Trophoblast cell (in vitro differentiated cells and primary cell): ENCODE results near the gene MUC5B.

Experiments
- DNase-seq, 2 donors: peaks; one replicate each; pipeline ENCODE4 v3.0.0-alpha.2; 2016
- H2AFZ ChIP-seq: 2 replicates; pipeline ENCODE4 v1.6.1; 2013; ENCODE audit warnings: low read length, moderate library complexity, mild to moderate bottlenecking; ENCODE audit not compliant: insufficient read depth, poor library complexity
- H2AK5ac ChIP-seq: 2 replicates; pipeline ENCODE4 v1.6.1; 2013; ENCODE audit warnings: mild to moderate bottlenecking, low read length
- H2BK120ac ChIP-seq: 2 replicates; pipeline ENCODE4 v1.6.1; 2013; ENCODE audit warnings: low read length, mild to moderate bottlenecking, moderate library complexity; ENCODE audit not compliant: insufficient read depth, poor library complexity
- H2BK12ac ChIP-seq: 2 replicates; pipeline ENCODE4 v1.6.1; 2013; ENCODE audit warnings: mild to moderate bottlenecking, low read length, moderate library complexity
- H2BK5ac ChIP-seq: 2 replicates; pipeline ENCODE4 v1.6.1; 2013; ENCODE audit warnings: low read length, low read depth, moderate library complexity, mild to moderate bottlenecking; ENCODE audit not compliant: poor library complexity
- H3K14ac ChIP-seq: 2 replicates; pipeline ENCODE4 v1.6.1; 2013; ENCODE audit warnings: mild to moderate bottlenecking, low read length
- H3K18ac ChIP-seq: 2 replicates; pipeline ENCODE4 v1.6.1; 2013; ENCODE audit warnings: mild to moderate bottlenecking, low read length
- H3K23ac ChIP-seq: 2 replicates; pipeline ENCODE4 v1.6.1; 2013; ENCODE audit warnings: low read length
- H3K27ac ChIP-seq: 2 replicates; pipeline ENCODE4 v1.5.1; 2013; ENCODE audit warnings: low read depth, mild to moderate bottlenecking, inconsistent platforms, low read length, moderate library complexity
- H3K27me3 ChIP-seq: 2 replicates; pipeline ENCODE4 v1.6.1; 2013; ENCODE audit warnings: inconsistent platforms, mild to moderate bottlenecking, low read length, moderate library complexity; ENCODE audit not compliant: insufficient read depth
- H3K36me3 ChIP-seq, 2 experiments: 1 replicate in 1 of 2; 2 replicates in 1 of 2; pipeline ENCODE4 v1.6.1; 2013; ENCODE audit warnings: low read length in 2 of 2, mild to moderate bottlenecking in 2 of 2, moderate library complexity in 1 of 2; ENCODE audit not compliant: insufficient read depth in 2 of 2, control insufficient read depth in 1 of 2
- H3K4ac ChIP-seq: 2 replicates; pipeline ENCODE4 v1.6.1; 2013; ENCODE audit warnings: low read depth, mild to moderate bottlenecking, low read length, moderate library complexity
- H3K4me1 ChIP-seq, 2 experiments: 1 replicate in 1 of 2; 2 replicates in 1 of 2; pipeline ENCODE4 v1.6.1; 2013; ENCODE audit warnings: low read length in 2 of 2, mild to moderate bottlenecking in 2 of 2, moderate library complexity in 1 of 2; ENCODE audit not compliant: insufficient read depth in 2 of 2, control insufficient read depth in 1 of 2
- H3K4me2 ChIP-seq: 2 replicates; pipeline ENCODE4 v1.6.1; 2013; ENCODE audit warnings: inconsistent platforms, mild to moderate bottlenecking, low read length, moderate library complexity
- H3K4me3 ChIP-seq: 2 replicates; pipeline ENCODE4 v1.5.1; 2013; ENCODE audit warnings: mild to moderate bottlenecking, low read depth, low read length, inconsistent platforms
- H3K79me1 ChIP-seq: one replicate; pipeline ENCODE4 v1.6.1; 2013; ENCODE audit warnings: low read length
- H3K79me2 ChIP-seq: 2 replicates; pipeline ENCODE4 v1.6.1; 2013; ENCODE audit warnings: low read length, mild to moderate bottlenecking; ENCODE audit not compliant: control insufficient read depth, insufficient read depth, poor library complexity
- H3K9ac ChIP-seq: 2 replicates; pipeline ENCODE4 v1.6.1; 2013; ENCODE audit warnings: mild to moderate bottlenecking, low read length
- H3K9me3 ChIP-seq: 2 replicates; pipeline ENCODE4 v1.6.1; 2013; ENCODE audit warnings: low read depth, mild to moderate bottlenecking, control low read depth, inconsistent platforms, low read length; ENCODE audit not compliant: insufficient read depth
- H4K12ac ChIP-seq: 2 replicates; pipeline ENCODE4 v1.6.1; 2013; ENCODE audit warnings: low read depth, mild to moderate bottlenecking, low read length, moderate library complexity
- H4K8ac ChIP-seq: 2 replicates; pipeline ENCODE4 v1.6.1; 2013; ENCODE audit warnings: low read depth, mild to moderate bottlenecking, low read length, moderate library complexity
- H4K91ac ChIP-seq: one replicate; pipeline ENCODE4 v1.6.1; 2013; ENCODE audit warnings: low read depth, mild to moderate bottlenecking, low read length, moderate library complexity
- WGBS: extraction: QIAGEN DNeasy Blood & Tissue Kit; methylation state at CpG from one replicate; pipeline ENCODE4 v1.1.7; 2013; ENCODE audit warnings: missing lambda C conversion rate; ENCODE audit not compliant: insufficient read length, insufficient coverage; ENCODE audit errors: extremely low coverage; 5-methylcytosine and 5-hydroxymethylcytosine counted together

MUC5B gene

DNA sequence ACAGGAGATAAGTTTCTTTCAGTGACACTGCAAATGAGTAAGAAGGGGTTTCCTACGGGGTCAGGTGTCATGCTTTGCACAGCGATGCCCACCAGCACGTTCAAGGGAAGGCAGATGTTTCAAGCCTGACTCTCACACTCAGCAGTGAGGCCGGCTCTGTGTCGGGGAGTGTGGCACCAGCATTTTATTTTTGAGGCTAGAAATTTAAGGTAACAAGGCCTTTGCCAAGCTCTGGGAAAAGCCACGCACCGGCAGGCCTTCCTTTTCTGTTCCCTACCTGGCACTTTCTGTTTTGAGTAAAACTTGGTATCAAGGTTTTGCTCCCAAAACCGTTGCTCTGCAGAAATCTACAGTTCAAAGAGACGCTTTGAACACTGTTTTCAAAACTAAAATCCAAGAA is 48.5 kb downstream of the MUC5B start:
- Histone ChIP-seq H4K91ac (no peak overlapping the region), H3K79me1 (no peaks in the 10 kb centered on the region)
- no CpG with 5 or more reads among the region's 9 CpGs for WGBS

DNA sequence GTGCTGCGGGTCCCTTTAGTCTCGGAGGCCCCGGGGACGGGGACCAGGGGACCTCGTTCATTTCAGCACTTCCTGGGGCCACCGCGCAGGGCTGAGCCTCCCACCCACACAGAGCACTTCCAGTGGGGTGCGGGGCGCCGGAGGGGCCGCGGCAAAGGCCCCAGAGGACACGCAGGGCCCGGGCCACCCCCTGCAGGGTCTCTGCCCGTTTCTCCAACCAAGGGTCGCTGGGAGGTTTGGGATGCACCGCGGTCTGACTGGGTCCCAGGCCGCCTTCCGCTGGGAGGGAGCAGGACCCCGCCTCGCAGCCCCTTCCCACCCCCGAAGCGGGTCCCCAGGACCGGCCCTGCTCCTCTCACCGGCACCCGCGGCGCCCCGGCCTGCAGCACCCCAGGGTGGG is 49.1 kb downstream of the MUC5B start:
- no peaks in the 10 kb centered on the region for H3K9me3 ChIP-seq
- DNase-seq, result no peak
- no peaks in the 10 kb centered on the region for H3K4me1 ChIP-seq
- H3K4me2 ChIP-seq, result no peak overlapping the region
- no peak overlapping the region for H3K4ac ChIP-seq
- no peak overlapping the region for H4K91ac ChIP-seq
- H3K36me3 ChIP-seq, result peaks cover 17 to 22% of the 10 kb centered on the region in 2 experiments
- no peak overlapping the region for H2AFZ ChIP-seq
- H3K9ac ChIP-seq, result no peak overlapping the region
- no peak overlapping the region for H3K4me3 ChIP-seq
- H4K8ac ChIP-seq, result no peak overlapping the region
- H3K23ac ChIP-seq, result no peak overlapping the region
- H4K12ac ChIP-seq, result no peak overlapping the region
- no peak overlapping the region for H2BK12ac ChIP-seq
- no peaks in the 10 kb centered on the region for H3K79me2 ChIP-seq
- no peak overlapping the region for H3K27ac ChIP-seq
- WGBS, result no CpG with 5 or more reads among the region's 30 CpGs
- no peak overlapping the region for H3K18ac ChIP-seq
- H2BK120ac ChIP-seq, result no peak overlapping the region
- H3K27me3 ChIP-seq, result no peaks in the 10 kb centered on the region
- H2BK5ac ChIP-seq, result no peak overlapping the region
- no peak overlapping the region for H3K14ac ChIP-seq
- H2AK5ac ChIP-seq, result no peak overlapping the region
- H3K79me1 ChIP-seq, result no peaks in the 10 kb centered on the region

More for the DNA sequence above, 48.5 kb downstream of the MUC5B start:
- no peaks in the 10 kb centered on the region for H3K27me3 ChIP-seq
- no peak overlapping the region for H3K4me3 ChIP-seq
- H3K9me3 ChIP-seq, result no peaks in the 10 kb centered on the region
- H2AK5ac ChIP-seq, result no peak overlapping the region
- no peak overlapping the region for H2AFZ ChIP-seq
- H3K4me1 ChIP-seq, result no peaks in the 10 kb centered on the region
- H4K12ac ChIP-seq, result no peak overlapping the region
- no peak overlapping the region for H3K23ac ChIP-seq
- H3K18ac ChIP-seq, result no peak overlapping the region
- H3K4ac ChIP-seq, result no peak overlapping the region
- H4K8ac ChIP-seq, result no peak overlapping the region
- H3K79me2 ChIP-seq, result no peaks in the 10 kb centered on the region
- H2BK5ac ChIP-seq, result no peak overlapping the region
- H3K14ac ChIP-seq, result no peak overlapping the region
- no peak overlapping the region for H2BK12ac ChIP-seq
- no peak overlapping the region for H3K27ac ChIP-seq
- DNase-seq, result no peak
- H3K4me2 ChIP-seq, result no peak overlapping the region
- H3K36me3 ChIP-seq, result peaks cover 12 to 17% of the 10 kb centered on the region in 2 experiments
- H3K9ac ChIP-seq, result no peak overlapping the region
- no peak overlapping the region for H2BK120ac ChIP-seq

DNA sequence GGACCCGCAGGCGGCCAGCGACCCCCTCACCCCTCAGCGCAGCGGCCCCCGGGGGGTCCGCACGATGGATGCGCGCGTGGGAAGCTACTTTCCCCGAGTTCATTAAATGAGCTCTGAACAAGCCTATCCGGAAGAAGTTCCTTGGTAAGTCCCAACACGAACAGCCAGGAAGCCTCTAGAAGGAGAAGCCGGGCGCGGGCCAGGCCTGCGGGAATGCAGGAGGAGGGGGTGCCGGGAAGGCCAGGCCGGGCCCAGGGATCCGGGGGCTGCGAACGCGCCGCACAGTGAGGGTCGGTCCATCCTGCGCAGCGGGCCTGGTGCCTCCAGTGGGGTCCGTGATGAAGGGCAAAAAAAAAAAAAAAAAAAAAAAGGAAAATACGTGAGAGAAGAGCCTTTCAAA is 49.7 kb downstream of the MUC5B start:
- H4K8ac ChIP-seq, result no peak overlapping the region
- no peak overlapping the region for H4K12ac ChIP-seq
- DNase-seq, result no peak
- no peak overlapping the region for H3K18ac ChIP-seq
- H3K4me3 ChIP-seq, result no peak overlapping the region
- H3K4ac ChIP-seq, result no peak overlapping the region
- H3K4me1 ChIP-seq, result no peaks in the 10 kb centered on the region
- H2BK12ac ChIP-seq, result no peak overlapping the region
- H2BK5ac ChIP-seq, result no peak overlapping the region
- H2AK5ac ChIP-seq, result no peak overlapping the region
- H4K91ac ChIP-seq, result no peak overlapping the region
- peaks cover 23 to 26% of the 10 kb centered on the region in 2 experiments for H3K36me3 ChIP-seq
- no peaks in the 10 kb centered on the region for H3K79me2 ChIP-seq
- no peak overlapping the region for H3K27ac ChIP-seq
- no peak overlapping the region for H3K14ac ChIP-seq
- no peak overlapping the region for H3K9ac ChIP-seq
- H3K9me3 ChIP-seq, result no peaks in the 10 kb centered on the region
- H3K27me3 ChIP-seq, result no peaks in the 10 kb centered on the region
- H3K79me1 ChIP-seq, result no peaks in the 10 kb centered on the region
- no CpG with 5 or more reads among the region's 30 CpGs for WGBS
- H2BK120ac ChIP-seq, result no peak overlapping the region
- no peak overlapping the region for H2AFZ ChIP-seq
- H3K4me2 ChIP-seq, result no peak overlapping the region
- H3K23ac ChIP-seq, result no peak overlapping the region

DNA sequence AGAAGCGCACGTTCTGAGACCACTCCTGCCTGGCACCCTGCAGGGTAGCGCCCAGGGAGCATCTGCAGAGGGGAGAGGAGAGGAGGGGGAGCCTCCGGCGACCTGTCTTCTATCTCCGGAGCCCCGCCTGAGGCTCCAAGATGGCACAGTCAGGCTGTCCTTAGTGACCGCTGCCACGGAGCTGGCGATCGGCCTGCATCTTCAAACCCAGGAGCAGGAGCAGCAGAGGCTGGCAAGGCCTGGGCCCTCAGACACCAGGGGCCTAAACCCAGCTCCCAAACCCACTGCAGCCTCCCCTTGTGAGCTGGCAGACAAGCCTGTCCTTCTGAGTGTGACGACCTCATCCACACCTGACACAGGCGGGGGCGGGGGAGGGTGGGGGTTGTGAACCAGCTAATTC is 51.6 kb downstream of the MUC5B start:
- Histone ChIP-seq H3K9me3 (no peaks in the 10 kb centered on the region), H2BK12ac (no peak overlapping the region), H4K8ac (no peak overlapping the region), H3K4me3 (no peak overlapping the region), H2BK120ac (no peak overlapping the region), H3K4ac (no peak overlapping the region), H3K9ac (no peak overlapping the region), H4K12ac (no peak overlapping the region), H3K79me2 (no peaks in the 10 kb centered on the region), H3K23ac (no peak overlapping the region), H3K79me1 (no peaks in the 10 kb centered on the region), H3K4me2 (no peak overlapping the region), H4K91ac (no peak overlapping the region), H3K27me3 (no peaks in the 10 kb centered on the region), H2BK5ac (no peak overlapping the region), H3K27ac (no peak overlapping the region), H3K14ac (no peak overlapping the region), H2AFZ (no peak overlapping the region), H2AK5ac (no peak overlapping the region), H3K36me3 (peaks cover 35 to 36% of the 10 kb centered on the region in 2 experiments), H3K18ac (no peak overlapping the region), H3K4me1 (no peaks in the 10 kb centered on the region)
- DNase-seq, result no peak
- WGBS, result no CpG with 5 or more reads among the region's 14 CpGs
